ENCODE measurements around the gene SMARCA1. TPM values are rescaled to one million over a fixed set of nuclear protein-coding genes. Genes with fewer than 3 reads are reported as not detected.

Gene SMARCA1
- total and polyA plus RNA-seq, 2 experiments from 2014 or later: 30.1 to 51.8 TPM

DNA sequence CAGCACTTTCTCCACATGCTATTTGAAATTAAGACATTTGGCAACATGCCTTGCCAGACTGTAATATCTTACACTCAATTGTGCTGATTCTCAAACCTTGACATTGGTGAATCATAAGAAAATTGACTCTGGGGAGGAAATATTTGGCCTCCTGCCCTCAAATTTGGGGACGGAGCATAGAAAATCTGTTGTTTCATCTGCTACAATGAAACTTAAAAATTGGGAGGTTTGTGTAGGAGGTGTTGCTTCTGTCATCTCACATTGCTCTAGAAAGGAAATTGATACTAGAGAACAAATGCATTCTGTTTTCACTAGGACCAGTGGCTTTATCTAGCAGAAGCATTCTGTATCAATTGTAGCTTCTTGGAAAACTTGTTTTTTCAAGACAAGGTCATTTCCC lies 22.1 kb upstream of the SMARCA1 start:
- Histone ChIP-seq H3K9me2 (ENCODE audit: insufficient read depth) (no peaks in the 10 kb centered on the region), H2AFZ (no peak overlapping the region), H3K36me3 (ENCODE audit: insufficient read depth) (peaks cover 4% of the 10 kb centered on the region; the same call in 1 of the 2 replicates), H3K4me3 (no peak overlapping the region), H3K27ac (ENCODE audit: low read depth) (no peak overlapping the region), H4K20me1 (replicated peaks; ENCODE audit: insufficient read depth) (no peaks in the 10 kb centered on the region), H3K79me2 (replicated peaks; ENCODE audit: insufficient read depth) (peaks cover 7% of the 10 kb centered on the region; the same call in 1 of the 2 replicates), H3K4me2 (no peak overlapping the region), H3F3A (replicated peaks; ENCODE audit: low read depth) (no peaks in the 10 kb centered on the region), H3K27me3 (ENCODE audit: insufficient read depth) (no peaks in the 10 kb centered on the region), H3K4me1 (ENCODE audit: insufficient read depth) (peaks cover 4% of the 10 kb centered on the region; the same call in 1 of the 2 replicates)
- H3K36me3 Mint-ChIP-seq (ENCODE audit: low read depth): peaks cover 8% of the 10 kb centered on the region; the same call in 2 of the 3 replicates
- H3K9me3 Mint-ChIP-seq: no peaks in the 10 kb centered on the region
- peaks cover 2% of the 10 kb centered on the region for H3K27me3 Mint-ChIP-seq (ENCODE audit: insufficient read depth, low read depth, poor library complexity)
- TF ChIP-seq NANOG (IDR thresholded peaks at IDR 0.05; ENCODE audit: borderline replicate concordance) (no peak), CREB1 (CRISPR knock-in tag; IDR thresholded peaks at IDR 0.05; ENCODE audit: low read depth) (no peak), POLR2AphosphoS5 (IDR thresholded peaks at IDR 0.05; ENCODE audit: low read depth) (no peak), ZNF331 (CRISPR knock-in tag; IDR thresholded peaks at IDR 0.05; ENCODE audit: low read depth) (no peak), JUNB (IDR thresholded peaks at IDR 0.05; ENCODE audit: unreplicated experiment) (no peak), ZNF114 (CRISPR knock-in tag; IDR thresholded peaks at IDR 0.05) (no peak), EZH2phosphoT487 (IDR thresholded peaks at IDR 0.05; ENCODE audit: unreplicated experiment) (no peak)
- TF ChIP-seq, protein P1, sequence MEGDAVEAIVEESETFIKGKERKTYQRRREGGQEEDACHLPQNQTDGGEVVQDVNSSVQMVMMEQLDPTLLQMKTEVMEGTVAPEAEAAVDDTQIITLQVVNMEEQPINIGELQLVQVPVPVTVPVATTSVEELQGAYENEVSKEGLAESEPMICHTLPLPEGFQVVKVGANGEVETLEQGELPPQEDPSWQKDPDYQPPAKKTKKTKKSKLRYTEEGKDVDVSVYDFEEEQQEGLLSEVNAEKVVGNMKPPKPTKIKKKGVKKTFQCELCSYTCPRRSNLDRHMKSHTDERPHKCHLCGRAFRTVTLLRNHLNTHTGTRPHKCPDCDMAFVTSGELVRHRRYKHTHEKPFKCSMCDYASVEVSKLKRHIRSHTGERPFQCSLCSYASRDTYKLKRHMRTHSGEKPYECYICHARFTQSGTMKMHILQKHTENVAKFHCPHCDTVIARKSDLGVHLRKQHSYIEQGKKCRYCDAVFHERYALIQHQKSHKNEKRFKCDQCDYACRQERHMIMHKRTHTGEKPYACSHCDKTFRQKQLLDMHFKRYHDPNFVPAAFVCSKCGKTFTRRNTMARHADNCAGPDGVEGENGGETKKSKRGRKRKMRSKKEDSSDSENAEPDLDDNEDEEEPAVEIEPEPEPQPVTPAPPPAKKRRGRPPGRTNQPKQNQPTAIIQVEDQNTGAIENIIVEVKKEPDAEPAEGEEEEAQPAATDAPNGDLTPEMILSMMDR (conservative IDR thresholded peaks at IDR 0.05; ENCODE audit: low read depth in 2 of 2): no peak
- H3K4me1 Mint-ChIP-seq: peaks cover 5% of the 10 kb centered on the region; the same call in 1 of the 3 replicates
- ATAC-seq (no peak), DNase-seq (ENCODE audit: low spot score) (no peak)
- H3K4me3 Mint-ChIP-seq: no peak overlapping the region
- no peak overlapping the region for H3K27ac Mint-ChIP-seq

- H3K27ac Mint-ChIP-seq: no peak overlapping the region
Measured at GRCh38 chrX:129544780-129545179, 21.5 kb upstream of the SMARCA1 start.

More at GRCh38 chrX:129544780-129545179, 21.5 kb upstream of the SMARCA1 start:
- Histone ChIP-seq H3K4me1 (ENCODE audit: insufficient read depth) (peaks cover 4% of the 10 kb centered on the region; the same call in 1 of the 2 replicates), H2AFZ (no peak overlapping the region), H3F3A (replicated peaks; ENCODE audit: low read depth) (no peaks in the 10 kb centered on the region), H3K79me2 (replicated peaks; ENCODE audit: insufficient read depth) (peaks cover 7% of the 10 kb centered on the region; the same call in 1 of the 2 replicates), H3K27me3 (ENCODE audit: insufficient read depth) (no peaks in the 10 kb centered on the region), H4K20me1 (replicated peaks; ENCODE audit: insufficient read depth) (no peaks in the 10 kb centered on the region), H3K4me2 (no peak overlapping the region), H3K9me2 (ENCODE audit: insufficient read depth) (no peaks in the 10 kb centered on the region), H3K36me3 (ENCODE audit: insufficient read depth) (peaks cover 4% of the 10 kb centered on the region; the same call in 1 of the 2 replicates), H3K4me3 (no peak overlapping the region), H3K27ac (ENCODE audit: low read depth) (no peak overlapping the region)
- peaks cover 2% of the 10 kb centered on the region for H3K27me3 Mint-ChIP-seq (ENCODE audit: insufficient read depth, low read depth, poor library complexity)
- DNase-seq (ENCODE audit: low spot score) (no peak), ATAC-seq (no peak)
- no peaks in the 10 kb centered on the region for H3K9me3 Mint-ChIP-seq
- no peak overlapping the region for H3K4me3 Mint-ChIP-seq
- TF ChIP-seq, protein P2, sequence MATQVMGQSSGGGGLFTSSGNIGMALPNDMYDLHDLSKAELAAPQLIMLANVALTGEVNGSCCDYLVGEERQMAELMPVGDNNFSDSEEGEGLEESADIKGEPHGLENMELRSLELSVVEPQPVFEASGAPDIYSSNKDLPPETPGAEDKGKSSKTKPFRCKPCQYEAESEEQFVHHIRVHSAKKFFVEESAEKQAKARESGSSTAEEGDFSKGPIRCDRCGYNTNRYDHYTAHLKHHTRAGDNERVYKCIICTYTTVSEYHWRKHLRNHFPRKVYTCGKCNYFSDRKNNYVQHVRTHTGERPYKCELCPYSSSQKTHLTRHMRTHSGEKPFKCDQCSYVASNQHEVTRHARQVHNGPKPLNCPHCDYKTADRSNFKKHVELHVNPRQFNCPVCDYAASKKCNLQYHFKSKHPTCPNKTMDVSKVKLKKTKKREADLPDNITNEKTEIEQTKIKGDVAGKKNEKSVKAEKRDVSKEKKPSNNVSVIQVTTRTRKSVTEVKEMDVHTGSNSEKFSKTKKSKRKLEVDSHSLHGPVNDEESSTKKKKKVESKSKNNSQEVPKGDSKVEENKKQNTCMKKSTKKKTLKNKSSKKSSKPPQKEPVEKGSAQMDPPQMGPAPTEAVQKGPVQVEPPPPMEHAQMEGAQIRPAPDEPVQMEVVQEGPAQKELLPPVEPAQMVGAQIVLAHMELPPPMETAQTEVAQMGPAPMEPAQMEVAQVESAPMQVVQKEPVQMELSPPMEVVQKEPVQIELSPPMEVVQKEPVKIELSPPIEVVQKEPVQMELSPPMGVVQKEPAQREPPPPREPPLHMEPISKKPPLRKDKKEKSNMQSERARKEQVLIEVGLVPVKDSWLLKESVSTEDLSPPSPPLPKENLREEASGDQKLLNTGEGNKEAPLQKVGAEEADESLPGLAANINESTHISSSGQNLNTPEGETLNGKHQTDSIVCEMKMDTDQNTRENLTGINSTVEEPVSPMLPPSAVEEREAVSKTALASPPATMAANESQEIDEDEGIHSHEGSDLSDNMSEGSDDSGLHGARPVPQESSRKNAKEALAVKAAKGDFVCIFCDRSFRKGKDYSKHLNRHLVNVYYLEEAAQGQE (IDR thresholded peaks at IDR 0.05; ENCODE audit: unreplicated experiment): no peak
- TF ChIP-seq CREB1 (CRISPR knock-in tag; IDR thresholded peaks at IDR 0.05; ENCODE audit: low read depth) (no peak), NANOG (IDR thresholded peaks at IDR 0.05; ENCODE audit: borderline replicate concordance) (no peak), POLR2AphosphoS5 (IDR thresholded peaks at IDR 0.05; ENCODE audit: low read depth) (no peak), EZH2 (IDR thresholded peaks at IDR 0.05; ENCODE audit: low read depth, unreplicated experiment) (no peak), JUNB (IDR thresholded peaks at IDR 0.05; ENCODE audit: unreplicated experiment) (no peak), STAT1 (IDR thresholded peaks at IDR 0.05; ENCODE audit: unreplicated experiment) (no peak)
- TF ChIP-seq, protein P3, sequence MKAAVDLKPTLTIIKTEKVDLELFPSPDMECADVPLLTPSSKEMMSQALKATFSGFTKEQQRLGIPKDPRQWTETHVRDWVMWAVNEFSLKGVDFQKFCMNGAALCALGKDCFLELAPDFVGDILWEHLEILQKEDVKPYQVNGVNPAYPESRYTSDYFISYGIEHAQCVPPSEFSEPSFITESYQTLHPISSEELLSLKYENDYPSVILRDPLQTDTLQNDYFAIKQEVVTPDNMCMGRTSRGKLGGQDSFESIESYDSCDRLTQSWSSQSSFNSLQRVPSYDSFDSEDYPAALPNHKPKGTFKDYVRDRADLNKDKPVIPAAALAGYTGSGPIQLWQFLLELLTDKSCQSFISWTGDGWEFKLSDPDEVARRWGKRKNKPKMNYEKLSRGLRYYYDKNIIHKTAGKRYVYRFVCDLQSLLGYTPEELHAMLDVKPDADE (IDR thresholded peaks at IDR 0.05): no peak
- TF ChIP-seq, protein P1 (conservative IDR thresholded peaks at IDR 0.05; ENCODE audit: low read depth in 2 of 2): no peak
- H3K36me3 Mint-ChIP-seq (ENCODE audit: low read depth): peaks cover 8% of the 10 kb centered on the region; the same call in 2 of the 3 replicates
- peaks cover 5% of the 10 kb centered on the region; the same call in 2 of the 3 replicates for H3K4me1 Mint-ChIP-seq
